Measurements from ENCODE around the gene IQGAP3.

IQGAP3 gene

GRCh38 chr1:156540955-156541354 is 31.4 kb downstream of the IQGAP3 start:
- no peak overlapping the region for H3K4me3 ChIP-seq (ENCODE audit: low read depth, low read length)
- TF ChIP-seq CTCF (IDR thresholded peaks at IDR 0.05; ENCODE audit: low read depth, low read length, missing control alignments) = no peak
- DNase-seq (ENCODE audit: low read depth) = no peak

GRCh38 chr1:156539818-156540355 is 32.5 kb downstream of the IQGAP3 start:
- H3K4me3 ChIP-seq (ENCODE audit: low read depth, low read length) = no peak overlapping the region
- TF ChIP-seq CTCF (IDR thresholded peaks at IDR 0.05; ENCODE audit: low read depth, low read length, missing control alignments) = no peak
- DNase-seq (ENCODE audit: low read depth) = no peak

- no peak for DNase-seq (ENCODE audit: low read depth)
- TF ChIP-seq CTCF (IDR thresholded peaks at IDR 0.05; ENCODE audit: low read depth, low read length, missing control alignments) = no peak
- H3K4me3 ChIP-seq (ENCODE audit: low read depth, low read length) = no peak overlapping the region
These were observed 33.5 kb downstream of the IQGAP3 start for GRCh38 chr1:156538711-156539440.

GRCh38 chr1:156537027-156537426 is 35.3 kb downstream of the IQGAP3 start:
- H3K4me3 ChIP-seq (ENCODE audit: low read depth, low read length) = no peak overlapping the region
- DNase-seq (ENCODE audit: low read depth) = no peak
- TF ChIP-seq CTCF (IDR thresholded peaks at IDR 0.05; ENCODE audit: low read depth, low read length, missing control alignments) = no peak

- DNase-seq (ENCODE audit: low read depth) = no peak
- no peak for TF ChIP-seq CTCF (IDR thresholded peaks at IDR 0.05; ENCODE audit: low read depth, low read length, missing control alignments)
- H3K4me3 ChIP-seq (ENCODE audit: low read depth, low read length) = no peak overlapping the region
These were observed 37.8 kb downstream of the IQGAP3 start for GRCh38 chr1:156534424-156535060.

- H3K4me3 ChIP-seq (ENCODE audit: low read depth, low read length) = no peak overlapping the region
- no peak for TF ChIP-seq CTCF (IDR thresholded peaks at IDR 0.05; ENCODE audit: low read depth, low read length, missing control alignments)
- no peak for DNase-seq (ENCODE audit: low read depth)
These were observed 38.7 kb downstream of the IQGAP3 start for GRCh38 chr1:156533568-156534220.

Measured in GM12864 (cell line).